ENCODE measurements around the gene MEDAG. TPM values are rescaled to one million over a fixed set of nuclear protein-coding genes. Genes with fewer than 3 reads are reported as not detected.

MEDAG gene
- total RNA-seq, 4 donors from 2014 or later, result 10.3 to 35.9 (median 14.2) TPM

GRCh38 chr13:30943881-30944280 is 37.8 kb downstream of the MEDAG start:
- no peak for DNase-seq (ENCODE audit: low spot score in 2 of 2)
- intact Hi-C loops (cut with DNase I; ENCODE audit: low total_unique reads), result no loop called here
- 54 to 57% methylated on average over 3 of the region's 3 CpGs for WGBS, 2 donors
- H3K4me3 ChIP-seq (ENCODE audit: low read depth, poor library complexity, severe bottlenecking), result no peak overlapping the region
- TF ChIP-seq POLR2A (IDR thresholded peaks at IDR 0.05) (no peak), CTCF (IDR thresholded peaks at IDR 0.05) (no peak)

GRCh38 chr13:30957258-30957943 is 51.3 kb downstream of the MEDAG start:
- intact Hi-C loops (cut with DNase I; ENCODE audit: low total_unique reads), result no loop called here
- DNase-seq (ENCODE audit: low spot score in 2 of 2), result no peak
- TF ChIP-seq POLR2A (IDR thresholded peaks at IDR 0.05) (no peak), CTCF (IDR thresholded peaks at IDR 0.05) (no peak)
- no peak overlapping the region for H3K4me3 ChIP-seq (ENCODE audit: low read depth, poor library complexity, severe bottlenecking)
- WGBS, 2 donors, result 67 to 71% methylated on average over 5 of the region's 5 CpGs

- no peak for DNase-seq (ENCODE audit: low spot score in 2 of 2)
- no peak for TF ChIP-seq CTCF (IDR thresholded peaks at IDR 0.05)
- no peak for TF ChIP-seq POLR2A (IDR thresholded peaks at IDR 0.05)
- H3K4me3 ChIP-seq (ENCODE audit: low read depth, poor library complexity, severe bottlenecking), result no peak overlapping the region
- intact Hi-C loops (cut with DNase I; ENCODE audit: low total_unique reads), result no loop called here
- 76 to 78% methylated on average over 1 of the region's 1 CpG for WGBS, 2 donors
Measured at GRCh38 chr13:30959678-30960077, 53.6 kb downstream of the MEDAG start.

GRCh38 chr13:30963791-30964190 is 57.7 kb downstream of the MEDAG start:
- intact Hi-C loops (cut with DNase I; ENCODE audit: low total_unique reads), result no loop called here
- no peak for TF ChIP-seq POLR2A (IDR thresholded peaks at IDR 0.05)
- no peak for TF ChIP-seq CTCF (IDR thresholded peaks at IDR 0.05)
- no peak overlapping the region for H3K4me3 ChIP-seq (ENCODE audit: low read depth, poor library complexity, severe bottlenecking)
- DNase-seq (ENCODE audit: low spot score in 2 of 2), result no peak
- WGBS, 2 donors, result 17 to 21% methylated on average over 5 of the region's 5 CpGs

- WGBS, 2 donors, result 90 to 97% methylated on average over 1 of the region's 1 CpG
- TF ChIP-seq CTCF (IDR thresholded peaks at IDR 0.05), result no peak
- TF ChIP-seq POLR2A (IDR thresholded peaks at IDR 0.05), result no peak
- H3K4me3 ChIP-seq (ENCODE audit: low read depth, poor library complexity, severe bottlenecking), result no peak overlapping the region
- intact Hi-C loops (cut with DNase I; ENCODE audit: low total_unique reads), result no loop called here
- DNase-seq (ENCODE audit: low spot score in 2 of 2), result no peak
Measured at GRCh38 chr13:30965380-30965779, 59.3 kb downstream of the MEDAG start.

- no peak for DNase-seq (ENCODE audit: low spot score in 2 of 2)
- intact Hi-C loops (cut with DNase I; ENCODE audit: low total_unique reads), result no loop called here
- H3K4me3 ChIP-seq (ENCODE audit: low read depth, poor library complexity, severe bottlenecking), result no peak overlapping the region
- WGBS, 2 donors, result 84 to 90% methylated on average over 3 of the region's 3 CpGs
- no peak for TF ChIP-seq CTCF (IDR thresholded peaks at IDR 0.05)
- TF ChIP-seq POLR2A (IDR thresholded peaks at IDR 0.05), result no peak
Measured at GRCh38 chr13:30966101-30966500, 60.0 kb downstream of the MEDAG start.

Data from lower leg skin (tissue), 4 donors.